ENCODE measurements around the gene ZNF891.
A peak's percentile ranks its signal among the peaks of the same experiment; 100 is the strongest.

Gene ZNF891

DNA sequence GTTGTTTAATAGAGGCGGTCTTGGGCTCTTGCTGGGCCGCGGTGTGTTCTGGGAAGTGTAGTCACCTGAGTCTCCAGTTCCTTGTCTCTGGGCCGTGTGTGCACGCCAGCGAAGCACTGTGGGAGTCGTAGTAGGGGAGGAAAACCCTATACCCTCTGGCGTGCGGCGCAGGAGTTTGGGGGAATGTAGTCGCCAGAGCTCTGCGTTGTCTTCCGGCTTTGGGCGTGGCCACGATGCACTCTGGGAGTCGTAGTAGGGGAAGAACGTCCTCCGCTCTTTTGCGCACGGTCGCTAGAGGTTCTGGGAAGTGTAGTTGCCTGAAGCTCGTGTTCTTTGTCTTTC is 50.1 kb downstream of the ZNF891 start (continued):
- TF ChIP-seq REPIN1 (tag by site-specific recombination; IDR thresholded peaks at IDR 0.05; ENCODE audit: low read depth) (no peak), ZNF785 (tag by site-specific recombination; IDR thresholded peaks at IDR 0.05) (no peak), ZNF701 (tag by site-specific recombination; IDR thresholded peaks at IDR 0.05) (peak; percentile 36; the same call in 1 of the 2 replicates), ZSCAN30 (tag by site-specific recombination; IDR thresholded peaks at IDR 0.05) (no peak), BCL11B (tag by site-specific recombination; IDR thresholded peaks at IDR 0.05; ENCODE audit: low read depth) (no peak), ZNF791 (tag by site-specific recombination; IDR thresholded peaks at IDR 0.05) (no peak), ZNF600 (tag by site-specific recombination; IDR thresholded peaks at IDR 0.05) (no peak), HOXC10 (CRISPR knock-in tag; IDR thresholded peaks at IDR 0.05) (no peak), ZNF776 (tag by site-specific recombination; IDR thresholded peaks at IDR 0.05; ENCODE audit: borderline replicate concordance) (no peak), ZFP37 (tag by site-specific recombination; IDR thresholded peaks at IDR 0.05) (no peak), ZNF76 (tag by site-specific recombination; IDR thresholded peaks at IDR 0.05; ENCODE audit: borderline replicate concordance, low read depth) (peak; percentile 99), ZBTB20 (tag by site-specific recombination; IDR thresholded peaks at IDR 0.05) (peak; percentile 98), ZBTB48 (tag by site-specific recombination; IDR thresholded peaks at IDR 0.05) (no peak), ZNF121 (tag by site-specific recombination; IDR thresholded peaks at IDR 0.05) (no peak), ZNF311 (tag by site-specific recombination; IDR thresholded peaks at IDR 0.05; ENCODE audit: borderline replicate concordance) (no peak)
- TF ChIP-seq, protein P1, sequence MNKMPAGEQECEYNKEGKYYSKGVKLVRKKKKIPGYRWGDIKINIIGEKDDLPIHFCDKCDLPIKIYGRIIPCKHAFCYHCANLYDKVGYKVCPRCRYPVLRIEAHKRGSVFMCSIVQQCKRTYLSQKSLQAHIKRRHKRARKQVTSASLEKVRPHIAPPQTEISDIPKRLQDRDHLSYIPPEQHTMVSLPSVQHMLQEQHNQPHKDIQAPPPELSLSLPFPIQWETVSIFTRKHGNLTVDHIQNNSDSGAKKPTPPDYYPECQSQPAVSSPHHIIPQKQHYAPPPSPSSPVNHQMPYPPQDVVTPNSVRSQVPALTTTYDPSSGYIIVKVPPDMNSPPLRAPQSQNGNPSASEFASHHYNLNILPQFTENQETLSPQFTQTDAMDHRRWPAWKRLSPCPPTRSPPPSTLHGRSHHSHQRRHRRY (tag by site-specific recombination; IDR thresholded peaks at IDR 0.05): no peak
- TF ChIP-seq, protein P2, sequence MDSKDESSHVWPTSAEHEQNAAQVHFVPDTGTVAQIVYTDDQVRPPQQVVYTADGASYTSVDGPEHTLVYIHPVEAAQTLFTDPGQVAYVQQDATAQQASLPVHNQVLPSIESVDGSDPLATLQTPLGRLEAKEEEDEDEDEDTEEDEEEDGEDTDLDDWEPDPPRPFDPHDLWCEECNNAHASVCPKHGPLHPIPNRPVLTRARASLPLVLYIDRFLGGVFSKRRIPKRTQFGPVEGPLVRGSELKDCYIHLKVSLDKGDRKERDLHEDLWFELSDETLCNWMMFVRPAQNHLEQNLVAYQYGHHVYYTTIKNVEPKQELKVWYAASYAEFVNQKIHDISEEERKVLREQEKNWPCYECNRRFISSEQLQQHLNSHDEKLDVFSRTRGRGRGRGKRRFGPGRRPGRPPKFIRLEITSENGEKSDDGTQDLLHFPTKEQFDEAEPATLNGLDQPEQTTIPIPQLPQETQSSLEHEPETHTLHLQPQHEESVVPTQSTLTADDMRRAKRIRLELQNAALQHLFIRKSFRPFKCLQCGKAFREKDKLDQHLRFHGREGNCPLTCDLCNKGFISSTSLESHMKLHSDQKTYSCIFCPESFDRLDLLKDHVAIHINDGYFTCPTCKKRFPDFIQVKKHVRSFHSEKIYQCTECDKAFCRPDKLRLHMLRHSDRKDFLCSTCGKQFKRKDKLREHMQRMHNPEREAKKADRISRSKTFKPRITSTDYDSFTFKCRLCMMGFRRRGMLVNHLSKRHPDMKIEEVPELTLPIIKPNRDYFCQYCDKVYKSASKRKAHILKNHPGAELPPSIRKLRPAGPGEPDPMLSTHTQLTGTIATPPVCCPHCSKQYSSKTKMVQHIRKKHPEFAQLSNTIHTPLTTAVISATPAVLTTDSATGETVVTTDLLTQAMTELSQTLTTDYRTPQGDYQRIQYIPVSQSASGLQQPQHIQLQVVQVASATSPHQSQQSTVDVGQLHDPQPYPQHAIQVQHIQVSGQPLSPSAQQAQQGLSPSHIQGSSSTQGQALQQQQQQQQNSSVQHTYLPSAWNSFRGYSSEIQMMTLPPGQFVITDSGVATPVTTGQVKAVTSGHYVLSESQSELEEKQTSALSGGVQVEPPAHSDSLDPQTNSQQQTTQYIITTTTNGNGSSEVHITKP (tag by site-specific recombination; IDR thresholded peaks at IDR 0.05): no peak
- TF ChIP-seq, protein P3, sequence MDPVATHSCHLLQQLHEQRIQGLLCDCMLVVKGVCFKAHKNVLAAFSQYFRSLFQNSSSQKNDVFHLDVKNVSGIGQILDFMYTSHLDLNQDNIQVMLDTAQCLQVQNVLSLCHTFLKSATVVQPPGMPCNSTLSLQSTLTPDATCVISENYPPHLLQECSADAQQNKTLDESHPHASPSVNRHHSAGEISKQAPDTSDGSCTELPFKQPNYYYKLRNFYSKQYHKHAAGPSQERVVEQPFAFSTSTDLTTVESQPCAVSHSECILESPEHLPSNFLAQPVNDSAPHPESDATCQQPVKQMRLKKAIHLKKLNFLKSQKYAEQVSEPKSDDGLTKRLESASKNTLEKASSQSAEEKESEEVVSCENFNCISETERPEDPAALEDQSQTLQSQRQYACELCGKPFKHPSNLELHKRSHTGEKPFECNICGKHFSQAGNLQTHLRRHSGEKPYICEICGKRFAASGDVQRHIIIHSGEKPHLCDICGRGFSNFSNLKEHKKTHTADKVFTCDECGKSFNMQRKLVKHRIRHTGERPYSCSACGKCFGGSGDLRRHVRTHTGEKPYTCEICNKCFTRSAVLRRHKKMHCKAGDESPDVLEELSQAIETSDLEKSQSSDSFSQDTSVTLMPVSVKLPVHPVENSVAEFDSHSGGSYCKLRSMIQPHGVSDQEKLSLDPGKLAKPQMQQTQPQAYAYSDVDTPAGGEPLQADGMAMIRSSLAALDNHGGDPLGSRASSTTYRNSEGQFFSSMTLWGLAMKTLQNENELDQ (tag by site-specific recombination; IDR thresholded peaks at IDR 0.05; ENCODE audit: low read depth): no peak
- TF ChIP-seq, protein P4, sequence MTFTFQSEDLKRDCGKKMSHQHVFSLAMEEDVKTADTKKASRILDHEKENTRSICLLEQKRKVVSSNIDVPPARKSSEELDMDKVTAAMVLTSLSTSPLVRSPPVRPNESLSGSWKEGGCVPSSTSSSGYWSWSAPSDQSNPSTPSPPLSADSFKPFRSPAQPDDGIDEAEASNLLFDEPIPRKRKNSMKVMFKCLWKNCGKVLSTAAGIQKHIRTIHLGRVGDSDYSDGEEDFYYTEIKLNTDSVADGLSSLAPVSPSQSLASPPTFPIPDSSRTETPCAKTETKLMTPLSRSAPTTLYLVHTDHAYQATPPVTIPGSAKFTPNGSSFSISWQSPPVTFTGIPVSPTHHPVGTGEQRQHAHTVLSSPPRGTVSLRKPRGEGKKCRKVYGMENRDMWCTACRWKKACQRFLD (tag by site-specific recombination; IDR thresholded peaks at IDR 0.05): no peak
- TF ChIP-seq, protein P5, sequence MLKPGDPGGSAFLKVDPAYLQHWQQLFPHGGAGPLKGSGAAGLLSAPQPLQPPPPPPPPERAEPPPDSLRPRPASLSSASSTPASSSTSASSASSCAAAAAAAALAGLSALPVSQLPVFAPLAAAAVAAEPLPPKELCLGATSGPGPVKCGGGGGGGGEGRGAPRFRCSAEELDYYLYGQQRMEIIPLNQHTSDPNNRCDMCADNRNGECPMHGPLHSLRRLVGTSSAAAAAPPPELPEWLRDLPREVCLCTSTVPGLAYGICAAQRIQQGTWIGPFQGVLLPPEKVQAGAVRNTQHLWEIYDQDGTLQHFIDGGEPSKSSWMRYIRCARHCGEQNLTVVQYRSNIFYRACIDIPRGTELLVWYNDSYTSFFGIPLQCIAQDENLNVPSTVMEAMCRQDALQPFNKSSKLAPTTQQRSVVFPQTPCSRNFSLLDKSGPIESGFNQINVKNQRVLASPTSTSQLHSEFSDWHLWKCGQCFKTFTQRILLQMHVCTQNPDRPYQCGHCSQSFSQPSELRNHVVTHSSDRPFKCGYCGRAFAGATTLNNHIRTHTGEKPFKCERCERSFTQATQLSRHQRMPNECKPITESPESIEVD (tag by site-specific recombination; IDR thresholded peaks at IDR 0.05): no peak
- TF ChIP-seq, protein P6, sequence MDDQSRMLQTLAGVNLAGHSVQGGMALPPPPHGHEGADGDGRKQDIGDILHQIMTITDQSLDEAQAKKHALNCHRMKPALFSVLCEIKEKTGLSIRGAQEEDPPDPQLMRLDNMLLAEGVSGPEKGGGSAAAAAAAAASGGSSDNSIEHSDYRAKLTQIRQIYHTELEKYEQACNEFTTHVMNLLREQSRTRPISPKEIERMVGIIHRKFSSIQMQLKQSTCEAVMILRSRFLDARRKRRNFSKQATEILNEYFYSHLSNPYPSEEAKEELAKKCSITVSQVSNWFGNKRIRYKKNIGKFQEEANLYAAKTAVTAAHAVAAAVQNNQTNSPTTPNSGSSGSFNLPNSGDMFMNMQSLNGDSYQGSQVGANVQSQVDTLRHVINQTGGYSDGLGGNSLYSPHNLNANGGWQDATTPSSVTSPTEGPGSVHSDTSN (CRISPR knock-in tag; IDR thresholded peaks at IDR 0.05): no peak
- TF ChIP-seq, protein P7, sequence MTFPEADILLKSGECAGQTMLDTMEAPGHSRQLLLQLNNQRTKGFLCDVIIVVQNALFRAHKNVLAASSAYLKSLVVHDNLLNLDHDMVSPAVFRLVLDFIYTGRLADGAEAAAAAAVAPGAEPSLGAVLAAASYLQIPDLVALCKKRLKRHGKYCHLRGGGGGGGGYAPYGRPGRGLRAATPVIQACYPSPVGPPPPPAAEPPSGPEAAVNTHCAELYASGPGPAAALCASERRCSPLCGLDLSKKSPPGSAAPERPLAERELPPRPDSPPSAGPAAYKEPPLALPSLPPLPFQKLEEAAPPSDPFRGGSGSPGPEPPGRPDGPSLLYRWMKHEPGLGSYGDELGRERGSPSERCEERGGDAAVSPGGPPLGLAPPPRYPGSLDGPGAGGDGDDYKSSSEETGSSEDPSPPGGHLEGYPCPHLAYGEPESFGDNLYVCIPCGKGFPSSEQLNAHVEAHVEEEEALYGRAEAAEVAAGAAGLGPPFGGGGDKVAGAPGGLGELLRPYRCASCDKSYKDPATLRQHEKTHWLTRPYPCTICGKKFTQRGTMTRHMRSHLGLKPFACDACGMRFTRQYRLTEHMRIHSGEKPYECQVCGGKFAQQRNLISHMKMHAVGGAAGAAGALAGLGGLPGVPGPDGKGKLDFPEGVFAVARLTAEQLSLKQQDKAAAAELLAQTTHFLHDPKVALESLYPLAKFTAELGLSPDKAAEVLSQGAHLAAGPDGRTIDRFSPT (tag by site-specific recombination; IDR thresholded peaks at IDR 0.05): no peak
- TF ChIP-seq, protein P8, sequence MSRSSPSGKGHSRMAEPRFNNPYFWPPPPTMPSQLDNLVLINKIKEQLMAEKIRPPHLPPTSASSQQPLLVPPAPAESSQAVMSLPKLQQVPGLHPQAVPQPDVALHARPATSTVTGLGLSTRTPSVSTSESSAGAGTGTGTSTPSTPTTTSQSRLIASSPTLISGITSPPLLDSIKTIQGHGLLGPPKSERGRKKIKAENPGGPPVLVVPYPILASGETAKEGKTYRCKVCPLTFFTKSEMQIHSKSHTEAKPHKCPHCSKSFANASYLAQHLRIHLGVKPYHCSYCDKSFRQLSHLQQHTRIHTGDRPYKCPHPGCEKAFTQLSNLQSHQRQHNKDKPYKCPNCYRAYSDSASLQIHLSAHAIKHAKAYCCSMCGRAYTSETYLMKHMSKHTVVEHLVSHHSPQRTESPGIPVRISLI (tag by site-specific recombination; IDR thresholded peaks at IDR 0.05): no peak
- TF ChIP-seq, protein P9, sequence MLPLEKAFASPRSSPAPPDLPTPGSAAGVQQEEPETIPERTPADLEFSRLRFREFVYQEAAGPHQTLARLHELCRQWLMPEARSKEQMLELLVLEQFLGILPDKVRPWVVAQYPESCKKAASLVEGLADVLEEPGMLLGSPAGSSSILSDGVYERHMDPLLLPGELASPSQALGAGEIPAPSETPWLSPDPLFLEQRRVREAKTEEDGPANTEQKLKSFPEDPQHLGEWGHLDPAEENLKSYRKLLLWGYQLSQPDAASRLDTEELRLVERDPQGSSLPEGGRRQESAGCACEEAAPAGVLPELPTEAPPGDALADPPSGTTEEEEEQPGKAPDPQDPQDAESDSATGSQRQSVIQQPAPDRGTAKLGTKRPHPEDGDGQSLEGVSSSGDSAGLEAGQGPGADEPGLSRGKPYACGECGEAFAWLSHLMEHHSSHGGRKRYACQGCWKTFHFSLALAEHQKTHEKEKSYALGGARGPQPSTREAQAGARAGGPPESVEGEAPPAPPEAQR (tag by site-specific recombination; IDR thresholded peaks at IDR 0.05): no peak

Data from HEK293 (cell line).